ENCODE measurements around the gene UCN. TPM values are rescaled to one million over a fixed set of nuclear protein-coding genes. Genes with fewer than 3 reads are reported as not detected.
"Not testable (repeated sequence)": the region's sequence is repeated elsewhere in the genome, so short reads cannot be mapped to it uniquely, and the experiment has no call there.

UCN gene
- total RNA-seq, 1 experiment from 2014 or later = not detected

GRCh38 chr2:27294928-27295327, 13.3 kb downstream of the UCN start:
- in situ Hi-C loops (cut with HindIII; ENCODE audit: low sequenced_read_pairs) = no loop called here
- no peak for DNase-seq (ENCODE audit: low spot score)

GRCh38 chr2:27291865-27292264, 16.4 kb downstream of the UCN start:
- DNase-seq (ENCODE audit: low spot score) = no peak
- in situ Hi-C loops (cut with HindIII; ENCODE audit: low sequenced_read_pairs) = no loop called here

- in situ Hi-C loops (cut with HindIII; ENCODE audit: low sequenced_read_pairs) = no loop called here
- no peak for DNase-seq (ENCODE audit: low spot score)
These were observed 17.7 kb downstream of the UCN start for GRCh38 chr2:27290549-27290948.

- in situ Hi-C loops (cut with HindIII; ENCODE audit: low sequenced_read_pairs) = no loop called here
- DNase-seq (ENCODE audit: low spot score) = no peak
These were observed 19.6 kb downstream of the UCN start for GRCh38 chr2:27288610-27289009.

GRCh38 chr2:27285481-27285880, 22.8 kb downstream of the UCN start:
- DNase-seq (ENCODE audit: low spot score) = no peak
- in situ Hi-C loops (cut with HindIII; ENCODE audit: low sequenced_read_pairs) = no loop called here

GRCh38 chr2:27284996-27285395, 23.2 kb downstream of the UCN start:
- in situ Hi-C loops (cut with HindIII; ENCODE audit: low sequenced_read_pairs) = no loop called here
- DNase-seq (ENCODE audit: low spot score) = no peak

GRCh38 chr2:27282892-27283291, 25.4 kb downstream of the UCN start:
- in situ Hi-C loops (cut with HindIII; ENCODE audit: low sequenced_read_pairs) = no loop called here
- DNase-seq (ENCODE audit: low spot score) = no peak

- in situ Hi-C loops (cut with HindIII; ENCODE audit: low sequenced_read_pairs) = no loop called here
- DNase-seq (ENCODE audit: low spot score) = no peak
These were observed 26.2 kb downstream of the UCN start, which contains the start of gene TRIM54 for GRCh38 chr2:27281855-27282559. Gene TRIM54 (plus strand): TSS chr2:27282429. CDS start chr2:27282732, 303 bp downstream.

GRCh38 chr2:27281442-27281841, 26.8 kb downstream of the UCN start:
- in situ Hi-C loops (cut with HindIII; ENCODE audit: low sequenced_read_pairs) = no loop called here
- no peak for DNase-seq (ENCODE audit: low spot score)

- in situ Hi-C loops (cut with HindIII; ENCODE audit: low sequenced_read_pairs) = no loop called here
- DNase-seq (ENCODE audit: low spot score) = no peak
These were observed 27.4 kb downstream of the UCN start for GRCh38 chr2:27280826-27281225.

GRCh38 chr2:27278010-27278409, 30.2 kb downstream of the UCN start:
- no peak for DNase-seq (ENCODE audit: low spot score)
- in situ Hi-C loops (cut with HindIII; ENCODE audit: low sequenced_read_pairs) = no loop called here

- in situ Hi-C loops (cut with HindIII; ENCODE audit: low sequenced_read_pairs) = no loop called here
- no peak for DNase-seq (ENCODE audit: low spot score)
These were observed 32.8 kb downstream of the UCN start, which contains the start of gene DNAJC5G for GRCh38 chr2:27275211-27276150. Gene DNAJC5G (plus strand): TSS chr2:27275433. CDS start chr2:27276729, 1,296 bp downstream.

DNA sequence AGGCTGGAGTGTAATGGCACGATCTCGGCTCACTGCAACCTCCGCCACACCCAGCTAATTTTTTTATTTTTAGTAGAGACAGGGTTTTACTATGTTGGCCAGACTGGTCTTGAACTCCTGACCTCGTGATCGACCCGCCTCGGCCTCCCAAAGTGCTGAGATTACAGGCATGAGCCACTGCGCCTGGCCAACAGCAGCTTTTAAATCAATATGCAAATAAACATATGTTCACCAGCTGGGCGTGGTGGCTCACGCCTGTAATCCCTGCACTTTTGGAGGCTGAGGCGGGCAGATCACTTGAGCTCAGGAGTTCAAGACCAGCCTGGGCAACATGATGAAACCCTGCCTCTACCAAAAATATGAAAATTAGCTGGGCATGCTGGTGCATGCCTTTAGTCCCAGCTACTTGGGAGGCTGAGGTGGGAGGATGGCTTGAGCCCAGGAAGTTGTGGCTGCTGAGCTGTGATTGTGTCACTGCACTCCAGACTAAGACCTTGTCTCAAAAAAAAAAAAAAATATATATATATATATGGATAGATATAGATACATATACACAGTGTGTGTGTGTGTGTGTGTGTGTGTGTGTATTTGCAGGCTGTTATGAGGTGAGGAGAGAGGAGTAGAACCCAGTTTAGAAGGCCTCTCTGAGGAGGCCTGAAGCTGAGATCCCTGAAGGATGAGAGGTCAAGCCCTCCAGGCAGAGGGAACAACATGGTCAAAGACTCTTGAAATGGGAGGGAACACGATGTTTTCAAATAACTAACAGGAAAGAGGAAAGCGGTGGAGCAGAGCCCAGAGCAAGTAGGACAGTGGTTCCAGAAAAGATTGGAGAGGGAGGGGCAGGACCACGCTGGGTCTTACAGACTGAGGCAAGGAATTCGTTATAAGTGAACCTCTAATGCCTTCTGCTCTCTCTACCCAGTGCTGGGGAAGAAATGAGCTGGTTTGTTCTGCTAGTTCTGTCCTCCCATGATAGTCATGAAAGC, 35.4 kb downstream of the UCN start:
- DNase-seq (ENCODE audit: low spot score); in situ Hi-C loops (cut with HindIII; ENCODE audit: low sequenced_read_pairs): not testable (repeated sequence)

DNA sequence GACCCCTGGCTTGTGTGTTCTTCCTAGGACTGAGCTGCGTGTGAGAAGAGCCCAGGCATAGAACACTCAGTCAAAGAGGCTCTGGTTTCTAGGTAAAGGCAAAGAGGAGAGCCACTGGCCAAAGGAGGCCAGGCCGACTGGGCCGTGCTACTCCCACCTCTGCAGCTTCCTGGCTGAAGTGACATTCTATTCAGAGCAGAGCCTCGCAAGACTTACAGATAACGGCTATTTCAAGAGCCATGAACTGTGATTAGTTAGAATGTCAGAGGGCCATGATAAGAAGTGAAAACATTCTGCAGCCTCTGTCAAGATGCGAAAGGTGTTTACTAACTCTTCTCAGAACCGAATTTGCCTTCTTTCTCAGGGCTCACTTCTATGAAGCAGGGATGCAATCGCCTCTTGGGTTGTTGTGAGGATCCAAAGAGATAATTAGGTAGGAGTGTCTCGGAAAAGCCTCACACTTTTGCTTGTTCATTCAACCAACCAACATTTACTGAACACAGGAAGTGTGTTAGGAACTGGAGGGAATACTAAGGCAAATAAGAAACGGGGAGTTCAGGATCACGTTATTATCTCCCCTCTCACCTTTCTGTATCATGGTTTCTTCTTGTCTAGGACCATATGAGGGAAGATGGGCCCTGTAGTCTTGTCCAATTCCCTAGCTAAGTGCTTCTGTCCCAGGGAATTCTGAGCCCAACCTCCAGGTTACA, 36.5 kb downstream of the UCN start:
- DNase-seq (ENCODE audit: low spot score) = no peak
- in situ Hi-C loops (cut with HindIII; ENCODE audit: low sequenced_read_pairs) = no loop called here

DNA sequence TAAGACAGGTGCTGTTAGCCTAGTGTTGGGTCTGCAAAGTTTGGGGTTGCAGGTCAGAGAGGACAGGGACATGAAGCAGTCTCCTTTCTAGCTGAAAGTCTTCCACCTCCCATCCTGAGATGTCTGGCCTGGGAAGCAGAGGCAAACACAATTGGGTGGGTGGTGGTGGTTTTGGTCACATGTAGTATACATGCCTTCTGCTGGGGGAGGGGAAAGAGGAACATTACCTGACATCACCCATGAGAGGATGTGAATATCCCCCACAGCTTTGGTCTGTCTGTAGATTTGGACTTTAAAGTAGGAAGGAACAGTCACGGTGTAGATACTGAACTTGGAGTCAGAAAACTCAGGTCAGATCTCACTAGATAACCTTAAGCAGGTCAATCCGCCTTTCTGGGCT, 37.6 kb downstream of the UCN start:
- in situ Hi-C loops (cut with HindIII; ENCODE audit: low sequenced_read_pairs) = no loop called here

GRCh38 chr2:27270131-27270530, 38.1 kb downstream of the UCN start:
- no peak for DNase-seq (ENCODE audit: low spot score)
- in situ Hi-C loops (cut with HindIII; ENCODE audit: low sequenced_read_pairs) = no loop called here

More for the DNA sequence above, 37.6 kb downstream of the UCN start:
- no peak for DNase-seq (ENCODE audit: low spot score)

DNA sequence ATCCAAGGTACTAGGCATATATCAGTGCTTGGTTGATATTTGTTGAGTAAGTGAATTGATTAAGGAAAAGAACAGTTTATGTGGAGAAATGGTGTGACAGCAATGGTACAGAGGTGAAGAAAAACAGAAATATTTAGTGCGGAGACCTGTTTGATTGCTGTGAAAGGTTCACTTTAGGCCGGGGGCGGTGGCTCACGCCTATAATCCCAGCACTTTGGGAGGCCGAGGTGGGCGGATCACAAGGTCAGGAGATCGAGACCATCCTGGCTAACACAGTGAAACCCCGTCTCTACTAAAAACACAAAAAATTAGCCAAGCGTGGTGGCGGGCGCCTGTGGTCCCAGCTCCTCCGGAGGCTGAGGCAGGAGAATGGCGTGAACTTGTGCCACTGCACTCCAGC, 39.9 kb downstream of the UCN start:
- in situ Hi-C loops (cut with HindIII; ENCODE audit: low sequenced_read_pairs); DNase-seq (ENCODE audit: low spot score): not testable (repeated sequence)

DNA sequence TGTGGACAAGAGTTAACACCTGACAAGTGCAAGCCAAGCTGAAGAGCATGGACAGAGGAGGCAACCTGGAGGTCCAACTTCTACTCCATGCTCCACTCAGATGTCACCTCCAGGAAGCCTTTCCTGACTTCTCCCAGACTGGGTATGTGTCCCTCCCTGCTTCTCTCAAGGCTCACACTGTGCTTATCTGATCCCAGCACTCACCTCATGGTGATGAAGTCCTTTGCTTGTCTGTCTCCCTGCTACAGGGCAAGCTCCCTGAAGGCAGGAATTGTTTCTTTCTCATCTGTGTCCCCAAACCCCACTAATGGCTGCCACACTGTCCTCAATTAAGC, 42.7 kb downstream of the UCN start:
- in situ Hi-C loops (cut with HindIII; ENCODE audit: low sequenced_read_pairs) = no loop called here

More for the DNA sequence above, 42.7 kb downstream of the UCN start:
- no peak for DNase-seq (ENCODE audit: low spot score)
